Measurements from ENCODE around the gene KAZN. TPM values are rescaled to one million over a fixed set of nuclear protein-coding genes. Genes with fewer than 3 reads are reported as not detected.

The KAZN gene
- total and polyA plus RNA-seq, 10 donors, result 20.0 to 245 (median 144) TPM

- intact Hi-C loops (cut with DNase I; ENCODE audit: low total_unique reads), result loop anchor here (10.0 kb wide), 1 partner anchor 104 kb away; no protein-coding TSS in a partner anchor
- Histone ChIP-seq H3K27me3 (replicated peaks in 1 of 7) (no peaks in the 10 kb centered on the region), H3K36me3 (no peaks in the 10 kb centered on the region), H3K4me1 (peaks cover 0 to 42% (median 13%) of the 10 kb centered on the region in 6 donors), H3K27ac (peak overlapping the region in 6 of 8 donors; percentile 52 to 70 (median 64)), H3K9me3 (peaks cover 0 to 33% (median 28%) of the 10 kb centered on the region in 8 donors), H3K4me3 (no peak overlapping the region)
- DNase-seq, result peak; percentile 89
- 20 to 32% (median 25%) methylated on average over 9 of the region's 9 CpGs for WGBS, 5 donors
- TF ChIP-seq CTCF (IDR thresholded peaks at IDR 0.05 in 8 of 11, conservative IDR thresholded peaks at IDR 0.05 in 3 of 11) (no peak), POLR2A (IDR thresholded peaks at IDR 0.05) (no peak), POLR2AphosphoS5 (IDR thresholded peaks at IDR 0.05) (peak; percentile 78 to 86 (median 84))
Observed at GRCh38 chr1:14810595-14811361, 212.3 kb downstream of the KAZN start.

- intact Hi-C loops (cut with DNase I; ENCODE audit: low total_unique reads), result loop anchor here (10.0 kb wide), 1 partner anchor 103 kb away; no protein-coding TSS in a partner anchor
- H3K27ac ChIP-seq, result peak overlapping the region in 5 of 8 donors; percentile 11 to 50 (median 22)
- WGBS, 5 donors, result 43 to 72% (median 48%) methylated on average over 3 of the region's 3 CpGs
- H3K27me3 ChIP-seq (replicated peaks in 1 of 7), result no peaks in the 10 kb centered on the region
- no peak for TF ChIP-seq POLR2A (IDR thresholded peaks at IDR 0.05)
- TF ChIP-seq CTCF (IDR thresholded peaks at IDR 0.05 in 8 of 11, conservative IDR thresholded peaks at IDR 0.05 in 3 of 11), result no peak
- TF ChIP-seq POLR2AphosphoS5 (IDR thresholded peaks at IDR 0.05), result no peak
- DNase-seq, result no peak
- H3K4me1 ChIP-seq, result peaks cover 0 to 44% (median 13%) of the 10 kb centered on the region in 6 donors
- no peak overlapping the region for H3K4me3 ChIP-seq
- no peaks in the 10 kb centered on the region for H3K36me3 ChIP-seq
- H3K9me3 ChIP-seq, result peaks cover 0 to 25% (median 20%) of the 10 kb centered on the region in 8 donors
Observed at GRCh38 chr1:14811573-14811972, 213.1 kb downstream of the KAZN start.

DNA sequence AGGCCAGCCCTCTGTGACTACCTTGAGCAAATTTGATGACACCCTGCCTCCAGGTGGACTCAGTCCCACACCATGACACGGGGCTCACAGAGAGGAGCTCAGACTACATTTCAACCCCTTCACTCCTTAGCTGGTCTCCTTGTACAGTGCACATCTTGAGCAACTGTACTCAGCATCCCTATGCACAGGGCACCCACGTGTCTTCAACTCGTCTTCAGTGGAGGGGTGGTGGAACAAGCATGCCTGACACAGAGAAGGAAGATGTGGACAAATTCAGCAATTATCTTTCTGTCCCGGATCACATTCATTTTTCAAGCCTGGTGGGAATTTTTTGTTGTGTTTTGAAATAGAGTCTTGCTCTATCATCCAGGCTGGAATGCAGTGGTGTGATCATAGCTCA is 213.7 kb downstream of the KAZN start:
- no peaks in the 10 kb centered on the region for H3K27me3 ChIP-seq (replicated peaks in 1 of 7)
- DNase-seq, result no peak
- no peak for TF ChIP-seq POLR2A (IDR thresholded peaks at IDR 0.05)
- TF ChIP-seq CTCF (IDR thresholded peaks at IDR 0.05 in 8 of 11, conservative IDR thresholded peaks at IDR 0.05 in 3 of 11), result no peak
- TF ChIP-seq POLR2AphosphoS5 (IDR thresholded peaks at IDR 0.05), result no peak
- H3K9me3 ChIP-seq, result peaks cover 0 to 19% (median 14%) of the 10 kb centered on the region in 8 donors
- no peak overlapping the region for H3K4me3 ChIP-seq
- H3K4me1 ChIP-seq, result peaks cover 0 to 44% (median 13%) of the 10 kb centered on the region in 6 donors
- WGBS, 5 donors, result 87 to 97% (median 88%) methylated on average over 4 of the region's 4 CpGs
- H3K36me3 ChIP-seq, result no peaks in the 10 kb centered on the region
- peak overlapping the region in 5 of 8 donors; percentile 11 to 50 (median 22) for H3K27ac ChIP-seq
- intact Hi-C loops (cut with DNase I; ENCODE audit: low total_unique reads), result loop anchor here (10.0 kb wide), 1 partner anchor 103 kb away; no protein-coding TSS in a partner anchor
